Spleen (tissue), 11 donors: ENCODE data around the gene GSN. TPM values are rescaled to one million over a fixed set of nuclear protein-coding genes. Genes with fewer than 3 reads are reported as not detected.

Experiments used
- DNase-seq: peaks from one replicate; pipeline ENCODE4 v3.0.0-alpha.2; 2020
- H3K27ac ChIP-seq, 8 donors: fragments of 200-600 bp; sonication (generic) in 7 of 8; 1 replicate in 4 of 8; 2 replicates in 4 of 8; pipeline versions ENCODE4 v1.5.0 to v1.8.0; 2016 to 2021; ENCODE audit warnings: inconsistent platforms in 4 of 8, mild to moderate bottlenecking in 4 of 8, moderate library complexity in 1 of 8
- H3K27me3 ChIP-seq, 7 donors: fragments of 200-600 bp; sonication (generic) in 6 of 7; replicated peaks in 1 of 7; 1 replicate in 4 of 7; 2 replicates in 3 of 7; pipeline versions ENCODE4 v1.5.0 to v1.8.0; 2016 to 2021; ENCODE audit warnings: inconsistent platforms in 3 of 7, mild to moderate bottlenecking in 1 of 7
- H3K36me3 ChIP-seq, 6 donors: fragments of 200-600 bp; sonication (generic) in 5 of 6; 1 replicate in 4 of 6; 2 replicates in 2 of 6; pipeline versions ENCODE4 v1.5.0 to v1.8.0; 2016 to 2021; ENCODE audit warnings: inconsistent platforms in 2 of 6
- H3K4me1 ChIP-seq, 6 donors: fragments of 200-600 bp; sonication (generic) in 5 of 6; 1 replicate in 3 of 6; 2 replicates in 3 of 6; pipeline versions ENCODE4 v1.5.0 to v1.8.0; 2016 to 2021; ENCODE audit warnings: inconsistent platforms in 3 of 6
- H3K4me3 ChIP-seq, 8 donors: fragments of 200-600 bp; sonication (generic) in 7 of 8; 1 replicate in 4 of 8; 2 replicates in 4 of 8; pipeline versions ENCODE4 v1.5.0 to v1.8.0; 2016 to 2021; ENCODE audit warnings: inconsistent platforms in 4 of 8, mild to moderate bottlenecking in 4 of 8, moderate library complexity in 2 of 8
- H3K9me3 ChIP-seq, 8 donors: fragments of 200-600 bp; sonication (generic) in 7 of 8; 1 replicate in 4 of 8; 2 replicates in 4 of 8; pipeline versions ENCODE4 v1.5.0 to v1.8.0; 2016 to 2021; ENCODE audit warnings: inconsistent platforms in 4 of 8
- CTCF ChIP-seq, 11 experiments: fragments of 200-600 bp in 7 of 11; fragments of 450-650 bp in 4 of 11; sonication (generic) in 4 of 11; IDR thresholded peaks in 8 of 11; conservative IDR thresholded peaks in 3 of 11; 1 replicate in 7 of 11; 2 replicates in 4 of 11; pipeline versions ENCODE4 v1.4.0 to v1.8.0; 2016 to 2021; ENCODE audit warnings: antibody characterized with exemption in 11 of 11, inconsistent platforms in 4 of 11, mild to moderate bottlenecking in 1 of 11
- POLR2A ChIP-seq, 3 donors: fragments of 450-650 bp; IDR thresholded peaks; one replicate each; pipeline ENCODE4 v1.5.1; 2017; ENCODE audit warnings: antibody characterized with exemption in 3 of 3, mild to moderate bottlenecking in 1 of 3
- POLR2AphosphoS5 ChIP-seq, 3 donors: sonication (generic); formaldehyde crosslinking; IDR thresholded peaks; one replicate each; pipeline ENCODE4 v1.5.1; 2017; ENCODE audit warnings: antibody characterized with exemption in 3 of 3
- WGBS, 5 donors: extraction: QIAGEN DNeasy Blood & Tissue Kit in 3 of 5; methylation state at CpG; one replicate each; pipeline versions ENCODE4 v1.1.5 to v1.1.7; 2013 to 2018; 5-methylcytosine and 5-hydroxymethylcytosine counted together
- intact Hi-C: fragments of 100-400 bp; cut with DNase I; formaldehyde crosslinking; loops from one replicate; pipeline ENCODE4 v1.15.0; 2023; ENCODE audit warnings: low total_unique reads
- polyA plus RNA-seq, 3 donors: library from polyadenylated mRNA; stranded (reverse); fragments of 200-250 nt; gene quantifications; one replicate each; pipeline ENCODE4 v1.2.1, GENCODE V29; 2013
- total RNA-seq, 7 donors: library from RNA; depleted of rRNA in 3 of 7; stranded (reverse); fragments of >200 nt in 3 of 7; fragmentation: NEBNext Ultra II Directional in 4 of 7; extraction: Animal tissue kit (Norgen Biotek cat#: 25700) in 4 of 7; gene quantifications; one replicate each; pipeline versions ENCODE4 v1.1.0 to v1.2.1, GENCODE V29; 2016 to 2021
- donor health status: healthy with polysubstance abuse.
- donor health status: DM: no; HTN: no; CAD: no; lungs with moderate emphysema.
- donor health status: DM: no; HTN: no; CAD: no.
- donor health status: Bipolar disorder and iron deficiency.
- donor health status: healthy.
- donor health status: DM: no; HTN: no; CAD: no.
- donor health status: DM: yes; HTN: yes; CAD: no.

GSN gene
- total and polyA plus RNA-seq, 10 donors = 115 to 432 (median 227) TPM

GRCh38 chr9:121364886-121365285, 96.9 kb downstream of the GSN start:
- DNase-seq = no peak
- no peaks in the 10 kb centered on the region for H3K27me3 ChIP-seq
- no peak for TF ChIP-seq POLR2AphosphoS5 (IDR thresholded peaks at IDR 0.05)
- TF ChIP-seq CTCF (IDR thresholded peaks at IDR 0.05 in 8 of 11, conservative IDR thresholded peaks at IDR 0.05 in 3 of 11) = no peak
- TF ChIP-seq POLR2A (IDR thresholded peaks at IDR 0.05) = no peak
- H3K27ac ChIP-seq = peak overlapping the region in 7 of 8 donors; percentile 41 to 97 (median 96)
- intact Hi-C loops = no loop called here
- peak overlapping the region in 1 of 8 donors; percentile 30 for H3K4me3 ChIP-seq
- H3K9me3 ChIP-seq = no peaks in the 10 kb centered on the region
- H3K4me1 ChIP-seq = peaks cover 21 to 98% (median 88%) of the 10 kb centered on the region in 6 donors
- H3K36me3 ChIP-seq = peaks cover 0 to 20% (median 0%) of the 10 kb centered on the region in 6 donors

GRCh38 chr9:121365564-121365963, 97.6 kb downstream of the GSN start:
- H3K36me3 ChIP-seq = peaks cover 0 to 20% (median 0%) of the 10 kb centered on the region in 6 donors
- TF ChIP-seq CTCF (IDR thresholded peaks at IDR 0.05 in 8 of 11, conservative IDR thresholded peaks at IDR 0.05 in 3 of 11) (no peak), POLR2AphosphoS5 (IDR thresholded peaks at IDR 0.05) (no peak), POLR2A (IDR thresholded peaks at IDR 0.05) (no peak)
- H3K4me1 ChIP-seq = peaks cover 19 to 93% (median 84%) of the 10 kb centered on the region in 6 donors
- no peak for DNase-seq
- H3K27ac ChIP-seq = peak overlapping the region in 7 of 8 donors; percentile 41 to 97 (median 96)
- H3K9me3 ChIP-seq = no peaks in the 10 kb centered on the region
- peak overlapping the region in 2 of 8 donors; percentile 2 to 88 for H3K4me3 ChIP-seq
- 20 to 36% (median 25%) methylated on average over 2 of the region's 2 CpGs for WGBS, 5 donors
- intact Hi-C loops = no loop called here
- no peaks in the 10 kb centered on the region for H3K27me3 ChIP-seq

GRCh38 chr9:121366611-121367192, 98.7 kb downstream of the GSN start:
- H3K36me3 ChIP-seq = peaks cover 0 to 20% (median 0%) of the 10 kb centered on the region in 6 donors
- no peaks in the 10 kb centered on the region for H3K27me3 ChIP-seq
- peaks cover 23 to 93% (median 80%) of the 10 kb centered on the region in 6 donors for H3K4me1 ChIP-seq
- no peak for DNase-seq
- H3K9me3 ChIP-seq = no peaks in the 10 kb centered on the region
- TF ChIP-seq POLR2AphosphoS5 (IDR thresholded peaks at IDR 0.05) = no peak
- TF ChIP-seq POLR2A (IDR thresholded peaks at IDR 0.05) = no peak
- TF ChIP-seq CTCF (IDR thresholded peaks at IDR 0.05 in 8 of 11, conservative IDR thresholded peaks at IDR 0.05 in 3 of 11) = no peak
- peak overlapping the region in 7 of 8 donors; percentile 92 to 97 (median 96) for H3K27ac ChIP-seq
- 69 to 77% (median 74%) methylated on average over 5 of the region's 5 CpGs for WGBS, 5 donors
- intact Hi-C loops = no loop called here
- peak overlapping the region in 5 of 8 donors; percentile 70 to 94 (median 88) for H3K4me3 ChIP-seq

- intact Hi-C loops = no loop called here
- 32 to 54% (median 39%) methylated on average over 4 of the region's 4 CpGs for WGBS, 5 donors
- peak overlapping the region in 7 of 8 donors; percentile 67 to 94 (median 81) for H3K4me3 ChIP-seq
- DNase-seq = no peak
- no peaks in the 10 kb centered on the region for H3K9me3 ChIP-seq
- peaks cover 0 to 20% (median 0%) of the 10 kb centered on the region in 6 donors for H3K36me3 ChIP-seq
- peaks cover 23 to 93% (median 78%) of the 10 kb centered on the region in 6 donors for H3K4me1 ChIP-seq
- H3K27ac ChIP-seq = peak overlapping the region in 7 of 8 donors; percentile 92 to 97 (median 96)
- H3K27me3 ChIP-seq = no peaks in the 10 kb centered on the region
- TF ChIP-seq POLR2A (IDR thresholded peaks at IDR 0.05) (no peak), CTCF (IDR thresholded peaks at IDR 0.05 in 8 of 11, conservative IDR thresholded peaks at IDR 0.05 in 3 of 11) (no peak)
These were observed 99.6 kb downstream of the GSN start for GRCh38 chr9:121367306-121368137.
